NCI-H748 (cell line): Measurements from ENCODE around the gene GATA3.

Experiments
- DNase-seq: peaks from one replicate; lab custom pipeline; 2025; ENCODE audit not compliant: unreplicated experiment; lab: John Stamatoyannopoulos, UW

Gene GATA3

DNA sequence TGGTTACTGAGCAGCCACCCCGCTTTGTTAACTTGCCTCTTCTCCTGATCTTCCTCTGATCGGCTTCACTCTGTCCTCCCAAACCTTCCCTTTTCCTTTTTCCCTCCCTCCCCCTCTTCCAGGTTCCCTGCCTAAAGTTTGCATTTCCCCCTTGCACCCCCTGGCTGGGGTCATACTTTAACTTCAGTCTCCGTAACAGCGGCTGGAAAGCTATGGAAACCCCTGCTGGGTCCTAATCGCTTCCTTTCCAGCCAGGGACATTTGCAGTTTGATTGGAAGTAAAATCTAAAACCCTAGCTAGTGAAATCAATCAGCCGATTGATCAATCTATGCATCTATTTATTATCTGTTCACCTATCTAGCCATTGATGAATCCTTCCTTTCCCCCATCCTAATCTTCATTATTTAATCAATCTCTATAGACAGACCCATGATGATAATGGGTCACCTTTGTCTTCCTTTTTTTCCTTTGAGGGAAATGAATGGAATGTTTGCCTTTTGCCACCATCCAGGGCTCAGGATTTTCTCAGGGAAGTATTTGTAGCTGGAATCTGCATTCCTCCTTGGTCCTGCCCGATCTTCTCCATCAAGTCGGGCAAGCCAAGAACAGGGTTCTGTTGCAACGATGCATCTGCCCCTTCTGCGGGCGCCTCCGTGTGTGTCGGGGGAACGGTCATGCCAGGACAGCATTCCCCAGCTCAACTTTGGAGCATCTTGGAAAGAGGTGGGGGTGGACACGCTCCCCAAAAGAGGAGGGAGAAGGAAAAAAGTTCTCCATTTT is 8.8 kb downstream of the GATA3 start:
- no peak for DNase-seq

DNA sequence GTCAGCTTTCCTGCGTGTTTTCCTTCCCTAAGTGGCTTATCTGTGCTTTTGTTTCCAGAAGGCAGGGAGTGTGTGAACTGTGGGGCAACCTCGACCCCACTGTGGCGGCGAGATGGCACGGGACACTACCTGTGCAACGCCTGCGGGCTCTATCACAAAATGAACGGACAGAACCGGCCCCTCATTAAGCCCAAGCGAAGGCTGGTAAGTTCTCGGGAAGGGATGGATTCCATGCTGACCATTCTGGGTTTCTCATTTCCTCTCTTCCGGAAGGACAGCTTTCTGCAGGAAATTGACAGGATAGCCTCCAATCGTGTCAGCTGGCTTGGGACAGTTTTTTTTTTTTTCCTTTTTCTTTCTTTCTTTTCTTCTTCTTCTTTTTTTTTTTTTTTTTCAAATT is 9.4 kb downstream of the GATA3 start:
- no peak for DNase-seq

DNA sequence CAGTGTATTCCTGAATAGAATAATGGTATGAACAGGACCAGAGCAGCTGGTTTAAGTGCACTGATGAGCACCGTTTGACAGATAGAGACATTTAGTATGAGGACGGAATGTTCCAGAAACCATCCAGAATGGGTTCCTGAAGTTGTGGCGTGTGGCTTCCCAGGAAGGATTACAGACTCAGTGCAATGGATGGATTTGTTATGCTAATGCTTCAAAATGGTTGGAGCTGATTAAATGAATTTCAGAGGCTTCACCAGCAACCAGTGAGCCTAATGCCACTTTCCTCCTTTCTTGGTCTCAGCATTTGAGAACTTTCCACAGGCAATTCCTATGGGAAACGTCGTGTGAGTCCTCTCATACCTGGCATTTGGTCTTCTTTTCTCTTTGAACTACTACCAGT is 9.9 kb downstream of the GATA3 start:
- no peak for DNase-seq

DNA sequence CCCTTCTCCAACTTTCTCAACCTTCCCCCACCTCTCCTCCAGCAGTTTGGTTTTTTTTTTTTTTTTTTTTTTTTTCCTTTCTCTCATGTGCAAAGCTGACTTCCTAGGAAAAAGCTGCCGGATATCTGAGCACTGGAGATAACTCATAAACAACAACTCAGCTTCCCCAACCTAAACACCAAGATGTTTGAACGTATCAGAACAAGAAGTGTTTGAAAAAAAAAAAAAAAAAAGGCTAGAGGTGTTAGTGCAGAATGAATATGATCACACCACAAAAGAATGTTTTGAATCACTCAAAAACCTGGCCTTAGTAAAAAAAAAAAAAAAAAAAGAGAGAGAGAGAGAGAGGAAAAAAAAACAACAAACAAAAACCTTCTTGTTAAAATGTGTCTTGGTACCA is 11.2 kb downstream of the GATA3 start:
- no peak for DNase-seq

DNA sequence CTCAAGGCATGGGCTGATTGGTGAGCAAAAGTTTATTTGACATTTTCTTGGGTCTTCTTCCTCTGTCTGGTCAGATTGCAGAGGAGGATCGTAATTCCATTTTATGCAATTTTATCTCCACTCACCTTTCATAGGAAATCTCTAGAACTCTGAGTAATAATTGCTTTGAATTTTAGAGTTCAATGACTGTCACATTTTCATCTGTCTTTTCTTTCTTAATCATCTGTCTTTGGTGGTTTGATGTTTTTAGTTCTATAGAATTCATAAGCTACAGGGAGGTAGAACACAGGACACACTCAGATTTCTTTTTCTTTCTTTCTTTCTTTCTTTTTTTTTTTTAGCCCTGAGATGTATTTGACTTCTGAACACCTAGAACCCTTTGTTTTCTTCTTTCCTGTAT is 11.6 kb downstream of the GATA3 start:
- DNase-seq: no peak

DNA sequence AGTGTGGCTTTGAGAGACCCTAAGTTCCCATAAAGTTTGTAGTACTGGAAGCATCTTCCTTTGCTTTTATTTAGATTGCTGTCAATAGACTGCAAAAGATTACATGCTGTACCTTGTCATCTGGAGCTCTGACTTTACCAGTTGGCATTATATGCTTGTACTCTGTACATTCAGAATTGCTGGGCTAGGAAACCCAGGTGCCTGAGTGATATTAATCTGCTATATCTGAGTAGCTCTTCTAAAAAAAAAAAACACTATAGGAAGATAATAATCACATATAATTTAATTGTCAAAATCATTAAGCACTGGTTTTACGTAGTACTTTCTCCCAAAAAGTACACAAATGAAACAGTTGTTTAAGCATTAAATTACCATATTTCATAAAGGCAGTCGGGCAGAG is 12.3 kb downstream of the GATA3 start:
- DNase-seq: no peak

DNA sequence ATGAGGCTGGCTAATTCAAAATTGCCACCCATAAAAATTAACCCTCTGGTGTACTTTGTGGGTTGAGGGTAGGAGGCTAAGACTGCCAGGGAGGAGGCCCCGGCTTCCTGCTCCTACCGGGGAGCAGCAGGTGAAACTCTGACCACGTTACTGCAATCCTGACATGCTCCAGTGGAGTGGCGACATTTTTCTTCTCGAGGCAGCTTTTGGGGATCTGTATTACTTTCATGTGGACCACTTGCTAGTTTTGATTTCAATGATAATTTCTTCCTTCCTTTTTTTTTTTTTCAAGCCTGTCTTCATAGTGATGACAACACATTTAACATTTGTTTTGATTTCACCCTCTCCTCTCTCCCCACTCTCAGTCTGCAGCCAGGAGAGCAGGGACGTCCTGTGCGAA is 14.6 kb downstream of the GATA3 start:
- DNase-seq: no peak

DNA sequence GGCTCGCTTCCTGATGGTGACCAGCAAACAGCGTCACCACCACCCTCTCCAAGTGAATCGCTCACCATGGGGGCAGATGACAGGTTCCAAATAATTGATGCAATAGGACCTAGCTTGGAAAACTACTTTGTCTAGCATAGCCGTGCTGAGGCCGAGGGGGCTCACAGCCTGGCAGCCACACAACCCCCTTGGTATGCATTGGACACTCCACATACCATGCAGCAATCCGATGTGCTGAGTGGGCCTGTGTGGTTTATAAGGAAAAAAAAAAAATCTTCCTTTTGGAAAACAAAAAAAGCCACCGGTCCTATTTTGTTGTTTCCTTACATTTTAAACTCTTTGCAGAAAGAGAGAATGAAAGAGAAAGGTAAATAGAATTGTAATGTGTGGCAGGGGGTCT is 15.1 kb downstream of the GATA3 start:
- no peak for DNase-seq

DNA sequence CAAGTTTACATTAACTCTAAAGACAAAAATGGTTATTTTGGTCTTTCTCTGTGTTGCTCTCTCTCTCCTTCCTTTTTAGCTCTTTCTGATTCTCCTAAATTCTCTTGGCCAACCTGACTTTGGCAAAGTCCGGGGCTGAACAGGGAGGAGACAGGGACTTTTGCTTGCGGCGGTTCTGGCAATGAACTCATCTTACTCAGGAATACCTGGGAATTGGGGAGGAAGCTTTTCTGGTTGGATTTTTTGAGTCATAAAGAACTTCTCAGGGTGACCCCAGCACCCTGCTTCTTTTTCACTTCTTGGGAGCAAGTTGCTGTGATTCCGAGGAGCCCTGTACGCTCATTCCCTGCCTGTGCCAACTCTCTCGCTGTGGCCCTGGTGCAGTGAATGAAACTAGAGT is 16.0 kb downstream of the GATA3 start:
- no peak for DNase-seq

DNA sequence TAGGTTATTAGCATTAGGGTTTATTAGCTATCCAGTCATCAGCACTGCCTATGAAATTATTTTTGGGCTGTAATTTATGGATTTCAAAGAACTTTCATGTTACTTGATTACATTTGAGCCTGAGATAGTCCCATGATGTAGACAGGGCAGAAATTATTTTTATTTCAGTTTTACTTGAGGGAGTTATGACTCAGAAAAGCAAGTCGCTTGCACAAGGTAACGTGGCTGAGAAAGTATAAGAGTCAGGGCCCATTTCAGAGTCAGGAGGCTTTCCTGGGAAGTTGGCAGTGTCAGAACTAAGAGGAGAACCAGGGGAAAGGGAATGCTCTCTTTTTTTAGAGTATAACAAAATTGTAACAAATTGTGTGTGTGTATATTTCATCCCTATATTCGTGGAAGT is 16.5 kb downstream of the GATA3 start:
- DNase-seq: no peak

DNA sequence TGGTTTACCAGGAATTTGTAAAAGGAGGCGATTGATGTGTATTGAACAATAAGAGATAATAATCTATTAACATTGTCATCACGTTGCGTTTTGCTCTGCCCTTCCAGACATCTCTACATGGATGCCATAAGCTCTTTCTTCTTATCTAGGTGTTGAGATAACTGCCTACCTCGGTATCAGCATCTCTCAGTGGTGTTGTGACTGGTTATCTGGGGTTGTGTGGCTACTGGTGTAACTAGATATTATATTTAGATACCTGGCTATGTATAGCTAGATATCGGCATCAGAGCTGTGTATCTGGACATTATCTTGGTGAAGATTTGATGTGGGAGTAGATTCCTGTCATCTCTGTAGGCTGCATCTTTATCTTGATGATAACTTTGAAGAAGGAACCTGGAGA is 17.2 kb downstream of the GATA3 start:
- no peak for DNase-seq

DNA sequence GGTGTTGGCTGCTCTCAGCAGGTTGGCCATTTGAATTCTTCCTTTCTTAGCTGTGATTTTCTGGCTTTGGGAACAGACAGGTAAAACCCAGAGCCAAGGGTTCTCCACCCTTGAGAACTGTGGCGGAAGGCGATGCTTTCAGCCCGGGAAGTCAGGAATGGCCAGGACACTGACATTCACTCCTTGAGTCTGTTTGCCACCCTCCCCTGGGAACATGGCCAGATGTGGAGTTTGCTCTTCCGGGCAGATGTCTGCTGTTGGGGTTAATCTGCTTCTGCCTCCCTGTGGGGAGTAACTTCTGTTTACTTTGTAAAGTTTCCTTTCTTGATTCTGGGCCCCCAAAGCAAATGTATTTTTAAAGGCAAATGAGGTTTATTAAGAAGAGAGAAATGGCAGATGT is 17.7 kb downstream of the GATA3 start:
- DNase-seq: no peak

DNA sequence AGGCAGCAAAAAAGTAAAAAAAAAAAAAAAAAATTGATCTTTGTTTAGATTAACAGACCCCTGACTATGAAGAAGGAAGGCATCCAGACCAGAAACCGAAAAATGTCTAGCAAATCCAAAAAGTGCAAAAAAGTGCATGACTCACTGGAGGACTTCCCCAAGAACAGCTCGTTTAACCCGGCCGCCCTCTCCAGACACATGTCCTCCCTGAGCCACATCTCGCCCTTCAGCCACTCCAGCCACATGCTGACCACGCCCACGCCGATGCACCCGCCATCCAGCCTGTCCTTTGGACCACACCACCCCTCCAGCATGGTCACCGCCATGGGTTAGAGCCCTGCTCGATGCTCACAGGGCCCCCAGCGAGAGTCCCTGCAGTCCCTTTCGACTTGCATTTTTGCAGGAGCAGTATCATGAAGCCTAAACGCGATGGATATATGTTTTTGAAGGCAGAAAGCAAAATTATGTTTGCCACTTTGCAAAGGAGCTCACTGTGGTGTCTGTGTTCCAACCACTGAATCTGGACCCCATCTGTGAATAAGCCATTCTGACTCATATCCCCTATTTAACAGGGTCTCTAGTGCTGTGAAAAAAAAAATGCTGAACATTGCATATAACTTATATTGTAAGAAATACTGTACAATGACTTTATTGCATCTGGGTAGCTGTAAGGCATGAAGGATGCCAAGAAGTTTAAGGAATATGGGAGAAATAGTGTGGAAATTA is 19.4 kb downstream of the GATA3 start:
- no peak for DNase-seq

DNA sequence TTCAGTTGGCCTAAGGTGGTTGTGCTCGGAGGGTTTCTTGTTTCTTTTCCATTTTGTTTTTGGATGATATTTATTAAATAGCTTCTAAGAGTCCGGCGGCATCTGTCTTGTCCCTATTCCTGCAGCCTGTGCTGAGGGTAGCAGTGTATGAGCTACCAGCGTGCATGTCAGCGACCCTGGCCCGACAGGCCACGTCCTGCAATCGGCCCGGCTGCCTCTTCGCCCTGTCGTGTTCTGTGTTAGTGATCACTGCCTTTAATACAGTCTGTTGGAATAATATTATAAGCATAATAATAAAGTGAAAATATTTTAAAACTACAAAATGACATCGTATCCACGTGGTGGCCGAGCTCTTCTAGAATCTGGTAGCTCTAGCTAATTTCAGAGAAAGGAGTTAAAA is 20.4 kb downstream of the GATA3 start:
- DNase-seq: no peak

DNA sequence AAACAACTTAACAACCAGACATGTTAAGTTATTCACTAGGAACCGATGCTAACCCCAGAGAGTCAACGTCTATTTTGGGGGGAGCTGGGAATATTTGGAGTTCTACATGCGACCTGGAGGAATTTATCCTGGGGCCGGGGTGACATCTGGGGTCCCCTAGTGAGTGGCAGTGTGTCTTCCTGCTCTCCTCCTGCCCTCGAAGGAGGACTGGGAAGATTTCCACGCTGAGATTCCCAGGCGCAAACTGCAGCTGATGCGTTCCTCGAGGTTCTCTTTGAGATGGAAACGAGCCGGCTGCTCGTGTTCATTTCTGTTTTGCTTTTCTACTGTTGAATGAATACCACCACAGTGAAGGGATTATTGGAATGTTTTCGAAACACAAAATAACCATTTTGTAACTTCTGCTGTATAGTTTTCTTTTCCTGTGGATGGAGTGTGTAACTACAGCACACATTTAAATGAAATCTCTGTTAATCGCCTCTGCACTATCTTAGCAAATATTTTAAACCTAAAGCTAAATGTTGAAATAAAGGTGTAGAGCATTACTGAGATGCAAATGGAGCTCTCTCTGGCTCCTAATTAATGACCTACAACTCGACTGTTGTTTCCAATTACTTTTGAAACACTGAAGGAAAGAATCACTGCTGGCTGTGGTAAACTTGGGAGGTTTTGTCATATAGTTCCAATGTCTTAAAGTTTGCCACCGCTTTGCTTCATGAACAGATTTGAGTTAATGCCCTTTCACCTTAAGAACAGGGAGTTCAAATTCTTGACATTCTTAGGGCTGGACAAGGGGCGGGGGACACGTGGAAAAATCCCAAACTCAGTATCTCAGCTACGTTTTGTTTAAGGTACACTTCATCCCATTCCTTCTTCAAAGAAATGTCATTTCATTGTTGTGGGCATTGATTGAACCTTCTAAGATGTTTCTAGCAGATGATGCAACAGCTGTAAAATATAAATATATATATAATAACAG is 21.1 kb downstream of the GATA3 start:
- DNase-seq: no peak

DNA sequence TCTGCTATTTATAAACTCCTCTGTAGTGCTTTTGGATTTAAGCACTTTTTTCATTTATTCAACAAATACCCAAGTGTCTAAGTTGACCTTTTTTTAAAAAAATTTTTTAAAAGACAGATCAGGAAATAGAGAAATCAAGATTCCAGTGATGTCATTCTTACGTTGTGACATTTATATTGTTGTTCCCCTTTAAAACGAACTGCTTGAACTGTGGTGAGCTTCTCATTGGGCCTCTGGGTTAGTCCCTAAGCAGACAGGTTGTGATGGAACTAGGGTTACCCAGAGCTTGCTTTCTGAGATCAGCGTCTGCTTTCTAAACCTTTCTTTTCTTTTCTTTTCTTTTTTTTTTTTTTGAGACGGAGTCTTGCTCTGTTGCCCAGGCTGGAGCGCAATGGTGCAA is 22.4 kb downstream of the GATA3 start:
- no peak for DNase-seq

DNA sequence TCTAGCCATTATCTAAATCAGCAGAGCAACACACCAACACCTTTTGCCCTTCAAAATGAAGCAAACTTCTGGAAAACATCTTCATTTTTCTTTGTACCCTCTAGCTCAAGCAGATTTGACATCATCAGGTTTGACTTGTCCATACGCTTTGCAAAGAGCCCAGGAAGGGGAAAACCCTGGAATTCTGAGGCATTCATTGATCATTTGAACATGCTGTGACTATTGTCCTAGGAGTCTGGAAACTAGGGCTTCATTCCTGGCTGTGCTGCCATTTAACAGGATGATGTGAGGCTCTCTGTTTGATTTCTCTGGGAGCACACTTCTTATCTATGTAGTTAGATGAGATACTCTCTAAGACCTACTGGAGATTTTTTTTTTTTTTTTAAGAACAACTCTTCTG is 23.5 kb downstream of the GATA3 start:
- no peak for DNase-seq

DNA sequence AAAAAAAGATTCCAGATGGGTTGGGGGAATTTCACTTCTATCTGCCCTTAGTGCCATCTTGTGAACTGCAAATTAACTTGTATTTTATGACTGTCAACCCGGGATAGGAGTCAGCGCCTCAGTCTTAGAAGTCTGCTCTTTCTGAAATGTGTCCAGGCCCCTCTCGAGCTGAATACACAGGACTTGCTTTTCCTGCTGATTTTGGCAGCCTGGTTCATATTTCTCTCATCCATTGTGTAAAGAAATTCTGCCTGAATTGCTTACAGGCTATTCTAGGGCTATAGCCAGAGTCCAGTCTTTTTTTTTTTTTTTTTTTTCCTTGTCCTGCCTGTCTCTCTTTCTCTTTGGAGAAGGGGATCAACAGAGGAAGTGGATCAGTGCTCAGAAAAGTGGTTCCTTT is 24.6 kb downstream of the GATA3 start:
- DNase-seq: no peak

DNA sequence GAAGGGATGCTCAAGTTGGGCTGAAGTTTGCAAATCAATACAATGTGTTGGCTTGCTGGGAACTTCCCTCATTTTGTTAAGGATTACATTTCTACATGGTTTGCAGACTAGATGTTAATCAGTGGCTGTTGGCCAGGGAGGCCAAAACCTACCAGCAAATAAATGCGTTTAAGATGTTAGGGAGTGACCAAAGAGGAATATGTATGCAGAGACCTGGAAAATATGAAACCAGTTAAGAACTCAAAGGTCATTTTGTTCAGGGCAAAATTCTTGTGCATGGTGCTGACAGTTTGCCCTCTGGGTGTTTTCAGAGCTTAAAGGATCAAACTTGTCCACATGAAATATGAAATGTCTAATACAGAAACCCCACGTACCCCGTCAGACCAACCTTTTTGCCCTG is 30.3 kb downstream of the GATA3 start:
- no peak for DNase-seq

DNA sequence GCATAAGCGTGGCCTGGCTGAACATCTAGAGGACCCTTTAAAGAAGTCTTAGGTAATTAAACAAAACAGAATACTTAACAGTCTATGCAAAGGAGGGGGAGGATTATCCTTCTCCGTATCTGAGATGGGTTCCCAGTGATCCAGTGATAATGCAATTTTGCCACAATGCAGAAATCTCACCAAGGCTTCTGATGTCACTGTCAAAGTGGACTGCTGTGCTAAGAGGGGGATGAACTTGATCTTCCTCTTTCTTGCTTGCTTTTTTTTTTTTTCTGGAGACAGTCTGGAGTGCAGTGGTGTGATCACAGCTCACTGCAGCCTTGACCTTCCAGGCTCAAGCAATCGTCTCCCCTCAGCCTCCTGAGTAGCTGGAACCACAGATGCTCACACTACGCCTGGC is 30.8 kb downstream of the GATA3 start:
- DNase-seq: no peak

DNA sequence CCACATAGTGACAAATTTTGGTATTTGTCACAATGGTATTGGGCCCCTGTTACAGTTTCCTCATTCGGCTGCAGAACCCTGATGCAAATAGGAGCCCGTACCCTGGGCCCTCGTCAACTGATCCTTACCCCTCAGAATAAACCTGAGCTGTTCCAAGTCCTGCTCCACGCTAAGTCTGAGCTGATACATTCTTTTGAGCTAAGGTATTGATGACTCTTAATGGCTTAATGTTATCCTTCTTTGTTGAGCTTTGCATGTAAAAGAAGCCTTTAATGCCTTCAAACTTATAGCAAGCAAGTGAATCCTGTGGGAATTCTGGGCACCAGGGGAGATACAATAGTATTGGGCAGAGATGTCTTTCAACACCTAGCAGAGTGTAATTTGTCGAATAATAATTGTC is 31.8 kb downstream of the GATA3 start:
- no peak for DNase-seq

DNA sequence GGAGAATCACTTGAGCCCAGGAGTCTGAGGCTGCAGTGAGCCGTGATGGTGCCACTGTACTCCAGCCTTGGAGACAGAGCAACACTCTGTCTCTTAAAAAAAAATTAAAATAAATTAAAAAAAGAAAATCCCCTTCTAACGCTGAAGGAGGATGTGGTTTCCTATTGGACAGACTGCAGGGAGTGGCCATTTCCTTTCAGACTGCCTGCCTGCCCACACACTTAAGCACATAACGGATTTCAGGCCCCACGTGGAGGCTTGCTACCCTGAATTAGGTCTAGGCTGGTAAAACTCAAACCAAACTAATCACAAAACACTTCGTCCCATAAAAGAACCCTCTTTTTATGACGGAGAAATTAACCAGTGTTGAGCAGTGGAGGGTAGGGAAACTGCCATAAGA is 34.0 kb downstream of the GATA3 start:
- DNase-seq: no peak
